Astrocyte (in vitro differentiated cells and primary cell): ENCODE measurements around the gene MDP1.

Experiments
- EZH2 ChIP-seq: IDR thresholded peaks from 2 replicates; pipeline ENCODE4 v1.6.1; 2012; ENCODE audit warnings: mild to moderate bottlenecking, low read length, inconsistent platforms; ENCODE audit not compliant: insufficient read depth
- TF ChIP-seq, protein P1 (sequence below): IDR thresholded peaks from 2 replicates; pipeline ENCODE4 v1.5.1; 2011; ENCODE audit warnings: low read depth, mild to moderate bottlenecking, inconsistent platforms, low read length, moderate library complexity; ENCODE audit not compliant: insufficient read depth

GRCh38 chr14:24212924-24213865, 2.7 kb downstream of the MDP1 start, which contains the start of gene CHMP4A:
- TF ChIP-seq, protein P1, sequence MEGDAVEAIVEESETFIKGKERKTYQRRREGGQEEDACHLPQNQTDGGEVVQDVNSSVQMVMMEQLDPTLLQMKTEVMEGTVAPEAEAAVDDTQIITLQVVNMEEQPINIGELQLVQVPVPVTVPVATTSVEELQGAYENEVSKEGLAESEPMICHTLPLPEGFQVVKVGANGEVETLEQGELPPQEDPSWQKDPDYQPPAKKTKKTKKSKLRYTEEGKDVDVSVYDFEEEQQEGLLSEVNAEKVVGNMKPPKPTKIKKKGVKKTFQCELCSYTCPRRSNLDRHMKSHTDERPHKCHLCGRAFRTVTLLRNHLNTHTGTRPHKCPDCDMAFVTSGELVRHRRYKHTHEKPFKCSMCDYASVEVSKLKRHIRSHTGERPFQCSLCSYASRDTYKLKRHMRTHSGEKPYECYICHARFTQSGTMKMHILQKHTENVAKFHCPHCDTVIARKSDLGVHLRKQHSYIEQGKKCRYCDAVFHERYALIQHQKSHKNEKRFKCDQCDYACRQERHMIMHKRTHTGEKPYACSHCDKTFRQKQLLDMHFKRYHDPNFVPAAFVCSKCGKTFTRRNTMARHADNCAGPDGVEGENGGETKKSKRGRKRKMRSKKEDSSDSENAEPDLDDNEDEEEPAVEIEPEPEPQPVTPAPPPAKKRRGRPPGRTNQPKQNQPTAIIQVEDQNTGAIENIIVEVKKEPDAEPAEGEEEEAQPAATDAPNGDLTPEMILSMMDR = no peak
- TF ChIP-seq EZH2 = no peak
